HPDE6-E6E7 (cell line): Measurements from ENCODE around the gene PXMP4.

Source experiments
- DNase-seq: peaks from one replicate; pipeline ENCODE4 v3.0.0; 2011; ENCODE audit warnings: missing footprints; ENCODE audit errors: extremely low spot score

PXMP4 gene

GRCh38 chr20:33732166-33732970, 12.3 kb upstream of the PXMP4 start:
- DNase-seq, result no peak

DNA sequence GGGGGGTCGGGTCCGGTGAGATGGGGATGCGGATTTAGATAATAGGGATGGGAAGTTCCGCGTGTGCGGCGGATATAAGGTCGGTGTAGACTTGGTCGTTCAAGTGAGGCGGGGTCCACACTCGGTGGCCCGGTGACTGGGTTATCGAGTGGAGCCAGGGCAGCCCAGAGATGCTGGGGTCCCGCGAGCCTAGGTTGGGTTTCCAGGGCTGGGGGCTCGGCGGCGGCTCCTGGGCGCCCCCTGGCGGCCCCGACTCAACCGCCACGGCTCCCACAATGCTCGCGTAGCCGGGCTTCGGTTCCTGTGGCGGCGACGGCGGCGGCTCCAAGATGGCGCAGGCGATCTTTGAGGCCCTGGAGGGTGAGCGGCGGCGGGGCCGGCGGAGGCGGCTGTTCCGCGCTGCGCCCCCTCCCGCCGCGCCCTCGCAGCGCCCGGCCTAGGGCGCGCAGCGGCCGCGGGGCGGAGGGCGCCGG, 11.6 kb upstream of the PXMP4 start, which contains the start of gene ZNF341:
Gene ZNF341, plus strand, starts transcription at position 304 of the 473 bp plus-strand sequence. Its CDS starts 26 bp downstream, at position 330.
- peak; percentile 91 for DNase-seq

DNA sequence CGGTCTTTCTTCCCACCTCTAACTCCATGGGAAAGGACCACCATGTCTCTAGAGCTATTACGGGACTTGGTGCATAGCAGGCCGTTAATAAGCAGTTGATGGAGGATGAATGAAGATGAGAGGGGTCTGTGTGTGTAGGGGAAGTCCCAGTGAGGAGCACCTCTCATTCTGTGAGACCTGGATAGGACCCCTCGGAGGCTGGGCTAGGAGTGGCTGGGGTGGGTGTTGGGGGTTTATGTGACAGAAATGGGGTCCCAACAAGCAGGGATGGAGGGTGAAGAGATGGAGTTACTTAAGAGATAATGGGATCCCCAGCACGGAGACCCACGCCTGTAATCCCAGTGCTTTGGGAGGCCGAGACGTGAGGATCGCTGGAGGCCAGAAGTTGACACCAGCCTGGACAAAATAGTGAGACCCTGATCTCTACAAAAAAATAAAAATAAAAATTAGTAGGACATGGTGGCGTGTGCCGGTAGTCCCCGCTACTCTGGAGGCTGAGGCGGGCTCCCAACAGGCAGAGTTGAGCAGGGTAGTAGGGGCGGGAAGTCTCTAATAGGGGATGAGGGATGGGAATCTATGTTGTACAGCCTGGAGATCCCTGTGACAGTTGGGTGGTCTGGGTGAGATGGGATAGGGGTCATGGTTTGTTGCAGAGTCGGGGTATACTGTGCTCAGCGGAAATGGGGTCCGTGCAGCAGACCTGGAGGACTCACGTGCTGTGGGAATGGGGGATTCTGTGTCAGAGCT, 11.0 kb upstream of the PXMP4 start:
- no peak for DNase-seq

- no peak for DNase-seq
Observed at GRCh38 chr20:33729101-33729500, 9.0 kb upstream of the PXMP4 start.

GRCh38 chr20:33728463-33728862, 8.4 kb upstream of the PXMP4 start:
- DNase-seq, result no peak

- DNase-seq, result no peak
Observed at GRCh38 chr20:33727806-33728205, 7.7 kb upstream of the PXMP4 start.

GRCh38 chr20:33727115-33727479, 7.0 kb upstream of the PXMP4 start:
- DNase-seq, result no peak

DNA sequence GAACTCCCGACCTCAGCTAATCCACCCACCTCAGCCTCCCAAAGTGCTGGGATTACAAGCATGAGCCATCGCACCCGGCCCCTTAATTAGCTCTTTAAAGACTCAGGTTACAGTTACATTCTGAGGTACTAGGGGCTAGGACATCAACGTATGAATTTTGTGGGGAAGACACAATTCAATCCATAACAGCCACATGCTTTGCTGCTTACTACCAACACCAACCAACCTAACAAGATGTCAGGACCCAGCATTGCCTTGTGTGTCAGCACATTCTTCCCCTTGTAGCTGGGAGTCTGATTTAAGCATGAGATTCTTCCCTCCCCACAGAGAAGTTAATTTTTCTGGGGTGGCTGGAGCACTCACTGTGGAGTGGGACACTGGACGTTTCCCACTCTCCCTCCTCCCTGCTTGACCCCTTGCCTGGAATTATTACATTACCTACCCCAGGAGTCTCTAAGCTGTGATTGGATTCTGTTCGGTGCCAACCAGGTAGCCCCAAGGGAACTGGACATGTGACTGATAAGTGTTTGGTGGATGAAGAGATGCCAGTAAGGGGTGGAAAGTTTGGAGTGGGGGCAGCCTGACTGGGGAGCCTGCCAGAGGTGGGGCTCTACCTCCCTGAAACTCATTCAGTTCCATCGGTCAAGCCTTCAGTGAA, 5.6 kb upstream of the PXMP4 start:
- DNase-seq, result no peak

- no peak for DNase-seq
Observed at GRCh38 chr20:33724439-33725094, 4.5 kb upstream of the PXMP4 start.

GRCh38 chr20:33721391-33722140, 1.5 kb upstream of the PXMP4 start:
- no peak for DNase-seq

DNA sequence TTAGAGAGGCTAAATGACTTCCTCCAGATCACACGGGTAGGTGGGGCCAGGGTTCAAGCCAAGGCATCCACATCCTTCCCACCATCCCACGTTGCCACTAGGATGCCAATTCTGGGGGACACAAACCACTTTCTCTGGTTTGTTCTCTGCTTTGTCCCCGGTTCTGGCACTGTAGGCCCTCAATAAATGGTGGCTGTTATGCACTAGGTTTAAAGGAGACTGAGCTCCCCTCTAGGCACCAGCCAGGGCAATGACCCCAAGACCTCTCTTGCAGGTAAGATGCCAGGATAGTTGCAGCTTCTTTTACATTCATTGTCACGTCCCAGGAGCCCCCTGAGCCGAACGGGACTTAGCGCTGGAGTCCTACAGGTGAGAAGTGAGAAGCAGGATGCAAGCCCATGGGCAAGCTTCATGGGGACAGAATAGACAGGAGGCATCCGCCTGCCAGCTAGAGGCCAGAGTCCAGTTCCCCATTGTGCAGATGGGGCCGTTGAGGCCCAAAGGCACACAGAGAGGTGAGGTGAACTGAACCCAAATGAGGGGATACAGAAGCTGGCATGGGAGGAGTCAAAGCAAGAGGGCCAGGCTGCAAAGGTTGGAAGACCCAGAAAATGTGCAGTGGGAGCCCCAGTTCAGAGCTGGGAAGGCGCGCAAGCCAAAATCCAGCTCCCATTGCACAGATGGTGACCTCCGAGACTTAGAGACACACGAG, 677 bp downstream of the PXMP4 start:
- no peak for DNase-seq

DNA sequence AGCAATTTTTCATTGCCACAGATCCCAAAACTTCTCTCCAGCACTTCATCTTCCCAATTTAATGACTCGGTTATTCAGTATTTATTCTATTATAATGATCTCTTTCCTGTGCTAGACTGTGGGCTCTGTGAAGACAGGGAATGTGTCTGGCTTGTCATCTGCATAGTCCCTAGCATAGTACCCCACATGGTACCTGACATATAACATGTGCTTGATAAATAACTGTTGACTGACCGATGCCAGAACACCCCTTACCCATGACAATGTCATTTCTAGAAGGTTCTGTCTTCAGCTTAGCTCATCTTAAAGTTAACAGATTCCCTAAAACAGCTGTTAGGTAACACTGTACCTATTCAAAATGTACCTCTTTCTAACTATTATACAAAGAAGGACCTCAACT, 3.6 kb downstream of the PXMP4 start:
- DNase-seq, result no peak

- DNase-seq, result no peak
Observed at GRCh38 chr20:33713865-33714367, 6.2 kb downstream of the PXMP4 start.

- no peak for DNase-seq
Observed at GRCh38 chr20:33711446-33711738, 8.7 kb downstream of the PXMP4 start.

- no peak for DNase-seq
Observed at GRCh38 chr20:33710681-33711445, 9.2 kb downstream of the PXMP4 start.

- no peak for DNase-seq
Observed at GRCh38 chr20:33709905-33710541, 10.1 kb downstream of the PXMP4 start.

GRCh38 chr20:33709398-33709797, 10.7 kb downstream of the PXMP4 start:
- DNase-seq, result no peak

- DNase-seq, result no peak
Observed at GRCh38 chr20:33707668-33708067, 12.4 kb downstream of the PXMP4 start.

- no peak for DNase-seq
Observed at GRCh38 chr20:33704197-33704924, 15.7 kb downstream of the PXMP4 start.
